Right hindlimb (tissue), 1 donor: ENCODE results near the gene MTSS2.

Experiments
- DNase-seq: peaks from one replicate; pipeline ENCODE4 v3.0.0-alpha.2; 2018

The MTSS2 gene

DNA sequence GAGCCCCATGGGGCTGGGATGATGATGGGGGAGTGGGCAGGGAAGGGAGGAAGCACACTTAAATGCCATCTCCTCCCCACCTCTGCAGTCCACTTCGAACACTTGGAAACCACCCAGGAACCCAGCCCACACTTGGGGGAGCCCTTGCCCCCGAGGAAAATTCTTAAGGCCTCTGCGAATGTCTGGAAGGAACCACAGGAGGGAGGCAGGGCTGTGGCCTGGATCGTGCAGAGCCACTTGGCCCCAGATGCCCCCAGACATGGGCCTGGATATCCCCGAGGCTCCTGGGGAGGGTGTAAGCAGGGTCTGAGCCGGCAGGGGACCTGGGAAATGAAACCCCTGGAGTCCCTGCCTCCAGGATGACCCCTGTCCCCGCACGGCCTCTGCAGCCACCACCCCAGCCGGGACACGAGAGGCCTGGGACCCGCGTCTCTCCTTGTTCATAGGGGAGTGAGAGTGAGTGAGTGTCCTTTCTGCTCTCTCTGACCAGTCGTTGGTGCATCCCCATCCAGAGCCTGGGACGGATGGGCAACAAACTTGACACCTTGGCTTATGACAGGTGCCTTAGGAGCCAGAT, 11.8 kb upstream of the MTSS2 start:
- DNase-seq: no peak

DNA sequence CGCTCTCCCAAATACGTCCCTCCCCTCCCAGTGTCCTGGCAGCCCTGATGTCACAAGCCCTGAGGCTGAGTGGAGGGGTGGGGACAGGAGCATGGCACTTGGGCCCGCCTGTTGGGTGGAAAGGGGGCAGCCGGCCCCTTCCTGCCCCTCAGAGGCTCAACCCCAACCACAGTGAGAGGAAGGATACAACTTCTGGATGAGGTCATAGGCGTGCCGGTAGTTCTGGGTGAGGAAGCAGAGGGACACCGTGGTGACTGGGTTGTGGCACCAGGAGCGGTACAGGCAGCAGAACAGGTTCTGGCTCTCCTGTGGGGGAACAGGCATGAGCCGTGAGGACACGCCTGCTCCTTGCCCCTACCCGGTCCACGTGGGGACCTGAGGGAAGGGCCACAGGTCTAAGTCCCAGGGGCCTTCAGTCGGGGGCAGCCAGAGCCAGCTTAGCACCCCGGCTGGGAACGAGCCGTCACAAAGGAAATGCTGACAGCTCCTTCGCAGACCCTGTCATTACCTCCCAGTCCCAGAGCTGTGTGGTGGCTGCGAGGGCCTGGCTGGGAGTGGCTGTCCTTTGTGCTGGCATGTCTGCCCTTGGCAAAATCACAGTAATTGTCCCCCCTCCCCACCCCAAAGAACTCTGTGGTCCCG, 11.2 kb upstream of the MTSS2 start:
- no peak for DNase-seq

DNA sequence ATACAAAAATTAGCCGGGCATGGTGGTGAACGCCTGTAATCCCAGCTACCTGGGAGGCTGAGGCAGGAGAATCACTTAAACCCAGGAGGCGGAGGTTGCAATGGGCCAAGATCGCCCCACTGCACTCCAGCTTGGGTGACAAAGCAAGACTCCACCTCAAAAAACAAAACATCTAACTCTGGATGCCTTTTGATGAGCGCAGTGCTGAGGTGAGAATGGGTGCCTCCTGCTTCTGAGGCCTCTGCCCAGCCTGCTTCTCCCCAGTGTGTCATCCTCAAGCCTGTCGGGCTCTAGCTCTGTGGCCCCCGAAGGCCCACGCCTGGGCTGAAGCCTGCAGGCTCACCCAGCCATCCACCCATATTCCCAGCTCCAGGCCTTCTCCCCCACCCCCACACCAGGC, 10.5 kb upstream of the MTSS2 start:
- no peak for DNase-seq

DNA sequence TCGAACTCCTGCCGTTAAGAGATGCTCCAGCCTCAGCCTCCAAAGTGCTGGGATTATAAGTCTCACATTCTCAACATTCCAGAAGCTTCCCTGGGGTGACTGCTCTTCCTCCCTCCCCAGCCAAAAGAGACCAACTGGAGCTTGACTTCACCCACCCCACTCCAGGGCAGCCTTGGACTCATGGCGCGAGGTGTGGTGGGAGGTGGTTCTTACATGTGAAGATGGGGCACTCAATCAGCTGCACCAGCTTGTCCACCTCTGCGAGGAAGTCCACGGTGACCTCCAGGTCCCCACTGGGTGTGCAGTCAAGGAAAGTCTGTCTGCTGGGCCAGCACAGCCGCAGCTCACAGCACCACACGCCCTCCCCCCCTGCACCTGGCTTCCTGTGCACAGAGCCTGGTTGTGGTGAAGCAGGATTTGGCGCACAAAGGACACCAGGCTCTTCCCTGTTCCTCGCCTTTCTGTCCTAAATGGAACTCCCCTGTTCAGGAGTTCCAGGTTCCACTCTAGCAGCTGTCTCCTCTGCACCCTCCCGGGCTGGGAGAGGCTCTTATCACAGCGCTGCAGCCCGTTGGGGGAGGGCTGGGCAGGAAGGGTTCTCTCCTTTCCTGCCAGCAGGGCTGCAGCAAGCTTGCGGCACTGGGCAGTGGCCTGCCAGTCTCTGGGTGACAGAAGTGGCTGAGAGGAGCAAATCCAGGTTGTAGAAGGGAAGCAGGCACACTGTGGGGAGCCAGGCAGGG, 9.6 kb upstream of the MTSS2 start:
- no peak for DNase-seq

DNA sequence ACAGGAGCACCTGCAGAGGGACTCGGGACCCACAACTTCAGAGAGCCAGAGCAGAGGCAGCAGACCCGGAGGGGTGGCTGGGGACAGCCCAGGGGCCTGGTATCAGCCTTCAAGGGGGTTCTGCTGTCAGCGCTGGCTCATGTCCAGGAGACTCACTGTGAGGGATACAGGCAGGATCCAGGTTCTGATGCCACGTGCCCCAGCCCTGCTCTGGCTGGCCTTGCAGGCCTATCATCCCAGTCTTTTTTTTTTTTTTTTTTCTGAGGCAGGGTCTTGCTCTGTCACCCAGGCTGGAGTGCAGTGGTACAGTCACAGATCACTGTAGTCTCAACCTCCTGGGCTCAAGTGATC, 9.0 kb upstream of the MTSS2 start:
- no peak for DNase-seq

DNA sequence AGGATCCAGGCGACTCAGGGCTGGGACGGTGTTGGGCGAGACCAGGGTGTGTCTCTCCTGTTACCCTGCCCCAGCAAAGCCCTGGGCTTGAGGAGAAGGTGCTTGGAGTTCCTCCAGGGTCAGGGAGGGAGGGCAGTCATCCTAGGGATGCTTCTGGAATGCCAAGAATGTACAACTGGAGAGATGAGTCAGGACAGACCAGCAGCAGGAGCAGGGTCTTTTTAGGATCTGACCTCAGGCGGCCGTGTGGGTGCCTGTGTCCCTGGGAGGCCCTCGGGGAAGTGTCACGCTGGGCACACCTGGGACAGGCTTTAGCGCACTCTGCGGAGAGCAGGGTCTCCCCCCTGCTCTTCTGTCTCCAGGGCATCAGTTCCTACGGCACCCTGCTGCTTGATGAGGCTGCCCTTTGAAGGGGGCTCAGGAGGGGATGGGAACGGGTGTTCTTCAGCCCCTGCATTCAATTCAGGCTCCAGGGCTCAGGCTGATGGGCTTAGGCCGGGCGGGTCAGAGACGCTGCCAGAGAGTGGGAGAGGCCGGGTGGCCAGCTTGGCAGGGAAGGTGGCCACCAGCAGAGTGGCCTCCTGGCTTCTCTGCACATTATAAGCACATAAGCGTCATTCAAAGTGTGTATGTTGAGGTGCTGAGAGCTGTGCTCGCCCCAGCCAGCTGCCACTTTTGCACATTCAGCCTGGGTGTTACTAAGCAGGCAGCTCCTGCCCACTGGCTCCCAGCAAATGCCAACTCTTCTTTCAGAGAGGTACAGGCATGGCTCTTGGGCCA, 8.4 kb upstream of the MTSS2 start:
- no peak for DNase-seq

DNA sequence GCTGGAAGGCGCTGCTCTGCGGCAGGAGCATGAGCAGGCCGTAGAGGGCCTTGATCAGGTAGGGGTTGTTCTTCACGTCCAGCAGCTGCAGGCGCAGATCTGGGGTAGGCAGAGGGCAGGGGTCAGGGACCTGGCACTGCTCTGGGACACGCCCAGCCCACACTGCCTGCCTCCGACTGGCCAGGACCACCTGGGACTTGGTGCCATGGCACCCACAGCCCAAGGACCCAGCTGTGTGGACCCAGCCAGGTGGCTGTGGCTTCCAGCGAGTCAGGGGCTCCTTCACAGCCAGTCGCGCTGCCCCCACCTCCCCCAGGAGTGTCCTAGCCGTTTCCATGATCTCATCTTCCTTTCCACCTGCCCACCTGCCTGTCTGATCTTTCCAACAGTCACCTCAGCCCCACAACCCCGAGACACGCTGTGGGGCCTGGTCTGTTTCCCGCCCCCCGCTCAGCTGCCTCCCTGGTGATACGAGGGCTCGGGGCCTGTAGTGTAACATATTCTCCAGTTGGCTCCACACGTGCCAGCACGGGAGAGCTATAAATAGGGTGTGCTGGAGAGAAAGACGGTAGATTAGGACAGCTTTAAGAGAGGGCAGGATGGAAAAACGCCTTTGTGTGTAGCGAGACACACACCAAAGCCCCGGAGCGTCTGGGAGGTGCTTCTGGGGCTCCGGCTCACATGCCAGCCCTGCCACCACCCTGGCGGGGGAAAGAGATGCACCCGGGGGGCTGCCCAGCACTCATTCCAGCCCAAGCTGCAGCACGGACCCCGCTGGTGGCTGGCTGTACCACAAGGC, 7.2 kb upstream of the MTSS2 start:
- DNase-seq: peak; percentile 85

DNA sequence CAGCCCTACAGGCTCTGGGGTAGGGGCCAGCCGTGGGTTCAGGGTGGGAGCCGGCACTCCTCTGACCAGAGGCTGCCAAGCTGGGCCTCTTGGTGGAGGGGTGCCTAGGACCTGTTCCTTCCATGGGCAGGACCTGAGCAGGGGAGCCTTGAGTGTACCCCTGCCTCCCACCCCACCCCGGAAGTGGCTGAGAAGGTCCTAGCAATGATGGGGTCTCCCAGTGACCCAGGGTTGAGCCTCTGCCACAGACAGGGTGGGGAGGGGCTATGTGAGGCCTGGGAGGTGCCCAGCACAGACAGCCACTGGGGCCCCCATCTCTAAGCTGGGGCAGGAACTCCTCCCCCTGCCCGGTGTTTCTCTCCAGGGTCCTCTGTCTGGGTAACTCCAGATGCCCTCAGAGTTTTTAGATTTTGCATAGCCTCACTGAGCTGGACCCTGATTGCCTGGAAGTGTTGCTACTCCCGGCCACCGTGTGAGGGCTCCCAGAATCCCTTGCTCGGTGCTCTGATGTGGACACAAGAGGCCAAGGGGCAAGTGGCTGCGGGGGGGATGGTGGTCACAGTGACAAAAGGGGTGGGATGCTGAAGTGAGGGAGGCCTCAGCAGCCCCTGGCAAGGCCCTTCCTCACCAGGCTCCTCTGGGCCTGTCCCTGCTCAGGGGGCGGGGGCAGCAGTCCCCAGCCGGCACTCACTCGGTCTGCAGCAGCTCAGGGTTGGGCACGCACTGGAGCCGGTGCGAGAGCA, 6.4 kb upstream of the MTSS2 start:
- peak; percentile 57 for DNase-seq

DNA sequence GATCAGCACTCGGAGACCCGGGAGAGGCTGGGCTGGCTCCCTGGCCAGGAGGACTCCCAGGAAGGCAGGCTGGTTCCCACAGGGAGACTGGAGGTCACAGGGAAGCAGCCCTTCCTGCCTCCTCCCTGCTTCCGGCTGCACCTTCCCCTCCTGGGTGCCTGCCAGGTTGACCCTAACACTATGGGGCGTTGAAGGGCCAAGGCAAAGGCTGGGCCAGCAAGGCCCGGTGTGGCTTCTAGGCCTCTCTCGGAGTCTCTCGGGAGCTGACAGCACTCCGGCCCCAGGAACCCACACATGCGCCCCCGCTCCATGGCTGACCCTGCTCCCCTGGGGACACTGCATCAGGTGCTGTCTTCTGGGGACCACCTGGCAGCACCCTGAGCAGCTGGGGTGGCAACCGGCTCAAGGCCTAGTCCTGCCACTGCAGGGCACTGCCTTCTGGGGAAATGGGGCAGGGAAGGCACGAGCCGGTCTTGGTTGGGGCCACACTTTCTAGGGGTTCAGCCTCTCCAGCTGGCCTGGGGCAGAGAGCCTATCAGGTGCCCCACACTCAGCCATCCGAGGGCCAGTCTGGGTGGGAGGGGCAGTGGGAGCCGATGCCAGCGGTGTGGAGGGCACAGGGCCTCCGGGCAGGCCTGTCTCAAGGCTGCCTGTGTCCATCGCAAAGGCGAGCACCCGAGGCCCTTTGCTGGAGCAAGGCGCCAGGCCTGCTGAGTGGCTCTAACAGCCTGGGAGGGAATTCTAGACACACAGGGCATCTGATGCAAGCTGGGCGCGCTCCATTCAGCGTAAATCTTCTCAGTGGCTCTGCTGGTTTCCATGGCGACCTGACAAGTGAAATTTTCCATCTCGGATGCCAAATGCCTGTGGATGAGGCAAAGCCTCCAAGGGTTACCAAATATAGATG, 5.6 kb upstream of the MTSS2 start:
- DNase-seq: peak; percentile 93

DNA sequence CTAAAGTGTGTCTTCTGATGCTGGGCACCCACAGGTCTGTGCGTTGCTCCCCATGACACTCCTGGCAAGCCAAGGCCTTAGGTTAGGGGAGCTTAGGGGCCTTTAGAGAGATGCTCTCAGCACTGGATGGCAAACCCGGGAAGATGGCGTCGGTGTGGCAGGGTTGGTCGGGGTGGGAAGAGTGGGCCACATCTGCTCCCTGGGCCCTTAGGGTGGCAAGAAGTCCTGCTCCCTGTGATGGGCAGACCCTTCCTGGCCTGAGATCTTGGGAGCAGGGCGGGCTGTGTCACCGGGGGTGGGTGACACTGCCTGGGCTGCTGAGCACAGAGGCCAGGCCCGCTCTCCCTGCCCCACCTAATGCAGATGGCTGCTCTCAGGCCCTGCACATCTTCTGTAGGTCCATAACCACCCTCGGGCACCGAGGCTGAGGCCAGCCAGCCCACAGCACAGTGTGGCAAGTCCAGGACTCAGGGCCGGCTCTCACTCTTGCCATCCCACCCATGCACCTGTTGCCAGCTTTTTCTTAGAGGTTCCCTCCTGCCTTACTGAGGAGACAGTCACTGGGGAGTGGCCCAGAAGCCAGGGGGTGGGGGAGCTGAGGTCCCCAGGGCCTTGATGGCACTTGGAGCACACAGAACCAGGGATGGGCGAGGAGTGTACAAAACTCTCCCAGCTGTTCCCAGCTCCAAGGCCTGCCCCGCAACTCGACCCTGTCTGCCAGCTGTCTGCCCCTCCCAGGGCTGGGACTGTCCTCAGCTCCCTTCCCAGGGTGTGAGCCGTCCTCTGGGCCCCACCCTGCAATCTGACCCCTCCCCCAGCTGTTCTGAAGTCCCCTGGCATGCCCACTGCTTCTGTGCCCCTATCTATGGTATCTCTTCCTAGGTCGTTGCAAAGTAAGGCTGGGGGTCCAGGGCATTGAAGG, 4.4 kb upstream of the MTSS2 start:
- DNase-seq: peak; percentile 89

DNA sequence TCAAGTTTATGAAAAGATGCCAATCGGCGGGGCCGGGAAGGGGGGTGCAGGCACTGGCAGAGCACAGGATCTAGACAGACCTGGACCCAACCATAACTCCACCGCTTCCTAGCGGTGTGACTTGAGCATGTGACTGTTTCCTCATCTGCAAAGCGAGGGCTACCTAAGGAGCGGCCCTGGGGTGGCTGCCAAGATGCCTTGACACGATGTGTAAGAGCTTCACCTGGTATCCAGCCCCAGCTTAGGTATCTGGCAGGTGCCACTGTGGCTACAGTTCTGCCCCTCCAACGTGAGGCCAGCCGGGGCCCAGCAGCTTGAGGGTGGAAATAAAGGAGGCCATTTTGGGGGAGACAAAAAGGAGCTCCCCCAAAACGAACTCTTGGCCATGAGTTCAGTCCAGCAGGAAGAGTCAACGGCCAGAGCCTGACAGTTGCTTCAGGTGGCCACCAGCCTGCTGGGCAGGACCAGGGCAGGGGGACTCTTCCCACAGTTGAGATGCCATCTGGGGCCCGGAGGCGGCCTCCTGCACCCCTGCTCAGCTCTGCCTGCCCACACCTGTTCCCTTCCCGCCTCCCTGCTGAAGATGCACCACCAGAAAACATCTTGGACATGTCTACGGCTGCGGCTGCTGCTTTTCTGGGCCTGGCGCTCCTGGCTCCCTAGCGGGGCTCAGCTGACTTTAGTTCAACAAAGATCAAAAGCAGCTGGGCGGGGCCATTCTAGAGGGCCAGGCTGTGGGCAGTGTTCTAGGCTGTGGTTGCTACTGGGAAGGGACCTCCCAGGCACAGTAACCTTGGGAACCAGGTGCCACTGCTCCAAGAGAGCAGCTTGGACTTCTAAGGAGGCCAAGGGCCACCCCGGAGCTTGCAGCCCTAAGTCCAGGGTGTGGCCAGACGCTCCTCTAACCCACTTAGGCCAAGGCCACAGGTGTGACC, 3.4 kb upstream of the MTSS2 start:
- DNase-seq: peak; percentile 63

DNA sequence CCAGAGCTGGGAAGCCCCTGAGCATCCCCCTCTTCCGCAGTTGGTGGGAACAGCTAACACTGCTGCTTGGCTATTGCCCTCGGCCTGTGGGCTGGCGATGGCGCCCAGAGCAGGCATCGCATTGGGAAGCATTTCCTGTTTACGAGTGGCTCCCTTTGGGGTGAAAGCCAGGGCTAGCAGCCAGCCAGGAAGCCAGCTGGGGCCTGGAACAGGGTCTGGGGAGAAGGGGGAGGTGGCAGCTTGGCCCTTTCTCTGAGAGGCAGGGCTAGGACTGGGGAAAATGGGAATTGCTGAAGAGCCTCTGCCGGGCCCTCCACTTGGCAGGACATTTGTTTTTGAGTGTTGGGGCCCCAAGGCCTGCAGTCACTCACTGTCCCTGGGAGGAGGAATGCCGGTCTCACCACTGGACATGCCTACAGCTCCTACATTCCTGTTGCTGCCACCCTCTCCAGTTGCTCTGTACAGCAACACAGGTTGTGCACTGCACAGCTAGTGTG, 2.4 kb upstream of the MTSS2 start:
- DNase-seq: peak; percentile 87

DNA sequence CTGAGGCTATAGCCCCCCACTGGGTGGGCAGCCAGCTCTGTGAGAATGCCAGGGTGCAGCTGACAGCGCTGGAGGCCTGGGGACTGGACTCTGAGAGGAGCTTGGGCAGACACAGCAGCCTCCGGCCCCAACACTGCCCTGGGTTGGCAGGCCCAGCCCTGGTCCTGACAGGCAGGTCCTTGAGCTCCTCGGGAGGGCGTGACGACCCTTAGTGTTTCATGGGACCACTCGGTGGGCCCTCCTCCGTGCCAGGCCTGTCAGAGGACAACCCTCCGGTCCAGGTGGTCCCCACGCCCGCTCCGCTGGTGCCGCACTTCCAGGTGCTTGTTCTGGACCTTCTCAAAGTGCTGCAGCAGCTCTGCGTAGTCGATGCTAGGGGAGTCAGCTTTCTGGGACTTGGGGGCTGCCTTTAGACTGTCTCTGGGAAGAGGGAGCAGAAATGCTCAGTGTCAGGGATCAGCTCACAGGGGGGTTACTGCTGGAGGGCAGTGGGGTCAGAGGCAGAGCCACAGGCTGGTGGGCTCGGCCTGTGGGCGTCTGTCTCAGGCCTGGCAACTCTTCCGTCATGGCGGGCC, 1.9 kb upstream of the MTSS2 start:
- no peak for DNase-seq

DNA sequence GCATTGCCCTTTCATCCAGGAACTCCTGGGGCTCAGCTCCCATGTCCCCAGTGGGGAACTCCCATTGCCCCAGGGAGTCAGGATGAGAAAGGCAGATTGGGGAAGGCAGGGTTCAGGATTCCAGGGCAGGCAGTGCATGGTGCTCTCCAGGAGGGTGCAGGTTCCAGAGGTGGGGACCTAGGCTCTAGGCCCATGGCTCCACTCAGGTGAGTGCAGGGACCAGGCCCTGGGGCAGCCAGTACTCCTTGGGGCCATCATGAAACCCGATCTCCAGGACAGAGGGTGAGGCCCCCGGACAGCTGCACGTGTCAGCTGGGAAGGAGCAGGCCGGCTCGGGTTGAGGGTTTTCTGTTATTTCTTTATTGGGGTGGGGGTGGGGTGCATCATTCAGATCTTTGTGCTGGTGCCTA, 1.3 kb upstream of the MTSS2 start:
- DNase-seq: peak; percentile 69

DNA sequence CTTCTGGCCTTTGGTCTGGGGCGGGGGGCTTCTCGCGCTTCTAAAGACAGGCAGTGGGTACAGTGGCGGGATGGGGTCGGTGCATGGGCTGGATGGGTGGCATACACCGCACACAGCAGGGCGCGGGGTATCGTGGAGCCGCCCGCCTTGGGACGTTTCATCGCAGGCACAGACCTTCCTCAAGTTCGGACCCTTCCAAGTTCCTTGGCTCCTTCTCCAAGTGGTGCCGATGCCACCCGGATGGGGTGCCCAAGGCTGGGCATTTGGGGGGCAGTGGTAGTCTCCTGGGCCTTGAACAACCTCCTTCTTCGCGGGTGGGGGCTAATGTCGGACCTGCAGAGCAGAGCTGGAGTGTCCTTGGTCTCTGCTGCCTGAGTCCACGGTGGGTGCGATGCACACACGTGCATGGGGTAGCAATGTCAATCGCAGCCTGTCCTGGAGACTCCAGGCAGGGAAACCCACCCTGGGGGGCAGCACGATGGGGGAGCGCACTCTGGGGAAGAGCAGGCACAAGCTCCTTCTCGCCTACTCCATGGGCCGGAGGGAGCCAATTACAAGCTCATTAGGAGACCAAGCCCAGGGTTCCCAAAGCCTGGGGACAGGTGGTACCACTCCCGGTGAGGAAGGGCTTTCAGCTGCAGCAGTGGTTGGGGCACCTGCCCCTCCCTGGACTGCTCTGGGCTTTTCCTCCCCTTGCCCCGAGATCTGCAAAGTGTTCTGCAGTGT, 686 bp upstream of the MTSS2 start:
- DNase-seq: peak; percentile 45

DNA sequence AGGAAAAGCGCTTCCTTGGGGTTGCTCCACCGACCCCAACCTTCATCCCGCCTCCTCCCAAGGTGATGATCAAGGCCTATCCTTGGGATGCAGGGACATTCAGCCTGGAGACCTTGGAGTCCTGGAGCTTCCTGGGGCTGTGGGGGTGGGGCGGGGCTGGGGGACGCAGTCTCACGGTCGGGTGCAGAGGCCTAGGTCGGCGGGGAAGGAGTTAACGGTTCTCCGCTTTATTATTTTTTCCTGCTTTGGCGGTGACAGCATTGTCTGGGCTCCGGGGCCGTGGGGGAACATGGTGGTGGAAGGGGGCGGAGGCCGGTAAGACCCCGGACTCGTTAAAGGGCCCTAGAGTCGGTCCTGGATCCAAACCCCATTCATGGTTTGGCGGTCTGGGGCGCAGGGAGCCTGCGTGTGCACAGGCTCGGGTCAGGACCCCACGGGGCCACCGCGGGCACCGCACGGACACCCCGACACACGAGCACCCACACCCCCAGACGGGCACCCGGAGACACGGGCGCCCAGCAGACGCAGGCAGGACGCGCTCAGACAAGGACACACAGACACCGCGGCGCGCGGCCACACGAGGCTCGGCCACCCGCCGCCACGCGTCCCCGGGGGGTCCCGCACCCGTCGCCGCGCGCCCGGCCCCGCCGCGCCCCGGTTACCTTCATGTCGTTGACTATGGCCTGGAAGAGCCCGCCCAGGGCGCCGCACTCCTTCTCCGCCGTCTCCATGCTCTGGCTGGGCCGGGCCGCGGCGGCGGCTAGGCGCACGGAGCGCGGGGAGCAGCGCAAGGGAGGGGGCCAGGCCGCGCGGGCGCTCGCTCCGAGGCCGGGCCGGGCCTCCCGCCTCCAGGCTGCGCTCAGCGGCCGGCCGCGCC, 554 bp downstream of the MTSS2 start:
- peak; percentile 56 for DNase-seq
